GM18499 (cell line): ENCODE measurements around the gene AMHR2.
A peak's percentile ranks its signal among the peaks of the same experiment; 100 is the strongest.

Experiments
- ATAC-seq: cut with Tn5 transposase; IDR thresholded peaks from one replicate; pipeline ENCODE4 v1.9.1; 2021; ENCODE audit warnings: moderate number of reproducible peaks; ENCODE audit not compliant: insufficient read depth, unreplicated experiment

Gene AMHR2

GRCh38 chr12:53451661-53452158, 28.1 kb downstream of the AMHR2 start, which contains the start of gene PCBP2:
TSS of gene PCBP2 (plus strand) at chr12:53452102. CDS start at chr12:53454801, 2,699 bp downstream.
- ATAC-seq, result peak; percentile 94

- ATAC-seq, result no peak
Observed at GRCh38 chr12:53452159-53453077, 28.8 kb downstream of the AMHR2 start.

DNA sequence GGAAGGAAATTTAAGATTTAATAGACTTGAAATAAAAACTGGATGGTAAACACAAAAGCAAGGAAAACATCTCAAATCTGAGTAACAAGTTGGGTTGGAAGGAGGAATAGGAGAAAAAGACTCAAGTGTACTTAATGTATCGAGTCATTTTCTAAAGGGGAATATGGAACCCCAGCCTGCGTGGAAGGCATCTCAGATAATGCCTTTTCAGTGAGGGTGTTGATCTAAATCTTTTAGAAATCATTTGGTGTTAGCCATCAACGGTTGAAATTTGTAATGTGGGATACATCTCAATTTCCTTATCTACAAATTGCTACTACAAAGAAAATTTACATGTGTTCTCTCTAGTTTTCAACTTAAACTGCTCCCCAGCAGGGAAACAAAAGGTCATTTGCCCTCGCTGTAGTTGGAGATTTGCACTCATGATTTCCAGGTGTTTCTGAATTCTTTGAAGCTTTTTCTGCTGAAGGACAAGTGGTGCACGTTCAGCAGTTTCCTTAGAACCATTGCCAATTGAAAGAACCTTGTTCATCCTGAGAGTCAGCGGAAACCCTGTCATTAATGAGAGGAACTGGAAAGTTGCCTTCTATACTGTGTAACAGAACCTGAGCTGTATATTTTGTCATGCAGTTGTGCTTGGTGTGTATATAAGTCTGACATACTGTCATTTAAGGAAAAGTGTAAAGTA, 30.4 kb downstream of the AMHR2 start:
- no peak for ATAC-seq

GRCh38 chr12:53454707-53455106, 31.1 kb downstream of the AMHR2 start:
- no peak for ATAC-seq

- no peak for ATAC-seq
Observed at GRCh38 chr12:53456654-53457366, 33.2 kb downstream of the AMHR2 start.

- no peak for ATAC-seq
Observed at GRCh38 chr12:53459097-53459496, 35.4 kb downstream of the AMHR2 start.

DNA sequence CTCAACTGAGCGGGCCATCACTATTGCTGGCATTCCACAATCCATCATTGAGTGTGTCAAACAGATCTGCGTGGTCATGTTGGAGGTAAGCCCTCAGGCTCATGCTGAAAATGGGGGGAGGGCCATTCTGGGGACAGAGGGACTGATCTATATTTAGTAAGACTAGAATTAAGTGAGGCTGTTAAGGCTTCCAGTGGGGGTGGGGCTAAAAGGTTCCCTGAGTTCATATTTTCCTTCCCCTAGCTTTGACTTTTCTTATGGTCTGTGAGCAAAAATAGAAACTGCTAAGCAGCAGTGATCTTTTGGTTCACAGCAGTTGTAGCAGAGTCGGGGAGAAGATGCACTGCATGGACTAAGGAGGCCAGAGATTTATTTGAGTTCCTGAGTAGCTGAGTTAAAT, 37.4 kb downstream of the AMHR2 start:
- ATAC-seq, result no peak

- ATAC-seq, result no peak
Observed at GRCh38 chr12:53461591-53461990, 37.9 kb downstream of the AMHR2 start.

- ATAC-seq, result no peak
Observed at GRCh38 chr12:53462935-53463334, 39.3 kb downstream of the AMHR2 start.

DNA sequence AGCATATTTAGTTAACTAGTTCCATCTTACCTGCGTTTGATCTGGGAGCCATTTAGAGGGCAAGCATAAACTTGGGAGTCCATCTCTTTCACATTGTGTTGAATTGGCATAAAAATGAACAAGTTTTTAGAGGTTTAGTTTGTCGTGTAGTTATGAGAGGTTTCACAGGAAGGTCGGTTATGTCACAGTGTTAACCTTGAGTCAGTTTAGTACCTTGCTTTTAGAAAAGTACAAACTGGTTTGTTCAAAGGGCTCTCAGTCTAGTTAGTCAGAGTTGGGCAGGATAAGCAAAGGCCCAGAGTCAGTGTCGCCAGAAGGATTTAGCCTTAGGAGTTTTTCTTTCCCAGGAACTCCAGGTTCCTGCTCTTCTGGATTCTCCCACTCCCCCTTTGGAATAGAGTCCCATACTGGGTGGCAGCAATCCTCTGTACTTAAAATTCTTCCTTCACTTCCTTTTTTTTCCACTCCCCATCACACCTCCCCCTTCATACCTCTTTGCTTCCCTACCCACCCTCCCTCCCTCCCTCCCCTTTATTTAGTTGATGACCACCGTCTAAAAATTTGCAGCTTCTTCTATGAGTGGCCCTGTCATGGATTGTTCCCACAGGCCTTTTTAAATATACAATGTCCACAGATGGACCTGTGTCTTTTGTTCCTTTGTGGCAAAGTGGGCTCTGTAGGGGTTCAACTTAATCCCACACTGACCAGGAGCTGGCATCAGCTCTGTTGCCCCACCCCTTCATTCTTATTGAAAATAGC, 40.3 kb downstream of the AMHR2 start:
- no peak for ATAC-seq

DNA sequence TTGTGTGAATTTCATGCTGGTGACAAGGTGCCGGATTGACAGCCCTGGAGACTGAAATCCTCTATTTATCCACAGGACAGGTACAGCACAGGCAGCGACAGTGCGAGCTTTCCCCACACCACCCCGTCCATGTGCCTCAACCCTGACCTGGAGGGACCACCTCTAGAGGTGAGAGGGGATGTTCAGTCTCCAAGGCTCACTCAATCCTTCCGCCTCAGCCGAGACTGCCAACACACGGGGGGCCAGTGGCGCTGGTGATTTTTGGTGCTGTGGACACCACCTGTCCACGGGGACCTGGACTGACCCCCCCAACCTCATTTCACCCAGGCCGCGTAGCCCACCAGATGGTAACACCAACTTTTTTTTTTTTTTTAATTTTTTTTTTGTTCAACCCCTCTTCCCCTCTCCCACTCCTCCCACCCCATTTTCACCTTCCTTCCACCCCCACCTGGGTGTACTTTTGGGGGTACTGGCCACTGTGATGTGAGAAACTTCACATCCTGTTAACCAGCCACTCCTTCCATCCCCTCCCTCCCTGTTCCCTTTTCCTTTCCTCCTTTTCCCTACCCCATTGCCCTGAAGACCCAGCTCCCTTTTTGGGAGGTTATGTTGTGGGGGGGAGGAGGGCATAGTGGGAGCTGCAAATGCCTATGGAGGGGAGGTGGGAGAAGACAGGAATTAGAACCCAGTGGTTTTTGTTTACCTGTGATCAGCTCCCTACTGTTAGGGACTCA, 41.2 kb downstream of the AMHR2 start:
- ATAC-seq, result no peak

- ATAC-seq, result no peak
Observed at GRCh38 chr12:53465679-53466078, 42.0 kb downstream of the AMHR2 start.

GRCh38 chr12:53466640-53467039, 43.0 kb downstream of the AMHR2 start:
- ATAC-seq, result no peak

- ATAC-seq, result no peak
Observed at GRCh38 chr12:53467082-53467481, 43.4 kb downstream of the AMHR2 start.

GRCh38 chr12:53467880-53468279, 44.2 kb downstream of the AMHR2 start:
- no peak for ATAC-seq

DNA sequence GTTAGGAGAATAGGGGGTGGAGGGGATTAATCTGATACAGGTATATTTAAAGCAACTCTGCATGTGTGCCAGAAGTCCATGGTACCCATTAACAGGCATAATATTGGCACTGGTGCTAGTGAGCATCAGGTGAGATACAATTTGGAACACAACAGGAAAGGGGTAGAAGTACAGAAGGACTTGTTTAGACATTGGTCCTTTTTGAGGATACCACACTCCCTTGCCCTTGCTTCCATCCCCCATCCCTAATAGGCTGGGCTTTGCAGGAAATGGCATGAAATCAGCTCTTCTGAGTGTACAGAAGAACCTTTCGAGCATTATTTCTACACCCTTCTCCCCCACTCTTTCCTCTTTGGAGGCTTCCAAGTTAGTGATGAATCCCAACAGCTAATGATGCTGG, 44.6 kb downstream of the AMHR2 start:
- ATAC-seq, result no peak

DNA sequence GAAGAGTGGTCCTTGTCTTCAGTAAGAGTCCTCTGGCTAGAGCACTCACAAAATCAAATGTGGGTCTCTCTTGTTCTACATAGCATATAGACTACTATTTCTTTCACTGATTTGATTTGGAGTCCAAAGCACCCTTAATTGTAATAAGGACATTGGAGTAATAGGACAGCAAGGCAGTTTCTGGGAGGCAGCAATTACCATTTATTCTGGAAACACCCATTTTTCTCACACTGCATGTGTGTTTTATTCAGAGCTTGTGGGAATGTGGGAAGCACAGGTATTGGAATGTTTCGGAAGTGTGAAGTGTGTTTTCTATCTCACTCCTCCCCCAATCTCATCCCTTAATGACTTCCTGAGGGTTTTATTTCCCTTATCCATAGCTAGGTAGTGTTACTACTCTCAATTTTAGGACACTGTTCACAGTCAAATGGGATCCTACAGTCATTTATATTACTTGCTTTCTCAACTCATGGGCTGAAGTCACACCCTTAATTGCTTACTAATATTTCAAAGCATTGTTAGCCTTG, 48.5 kb downstream of the AMHR2 start:
- ATAC-seq, result no peak

DNA sequence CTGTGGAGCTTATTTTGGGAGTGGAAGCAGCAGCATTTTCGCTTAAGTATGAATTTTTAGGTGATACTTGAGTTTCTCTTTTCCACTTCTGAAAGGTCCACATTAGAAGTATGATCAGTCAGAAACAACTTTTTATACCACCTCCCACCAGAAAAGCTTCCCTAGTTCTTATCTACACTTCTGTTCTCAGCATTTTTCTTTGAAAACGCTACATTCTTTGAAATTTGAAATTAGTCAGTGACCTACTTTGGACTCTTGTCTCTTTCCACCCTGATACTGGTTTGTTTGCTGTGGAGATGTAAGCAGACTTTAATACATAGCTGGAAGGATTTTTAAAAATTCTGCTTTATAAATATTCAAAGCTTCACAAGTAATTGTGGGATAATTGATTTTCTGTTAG, 50.4 kb downstream of the AMHR2 start:
- ATAC-seq, result no peak

DNA sequence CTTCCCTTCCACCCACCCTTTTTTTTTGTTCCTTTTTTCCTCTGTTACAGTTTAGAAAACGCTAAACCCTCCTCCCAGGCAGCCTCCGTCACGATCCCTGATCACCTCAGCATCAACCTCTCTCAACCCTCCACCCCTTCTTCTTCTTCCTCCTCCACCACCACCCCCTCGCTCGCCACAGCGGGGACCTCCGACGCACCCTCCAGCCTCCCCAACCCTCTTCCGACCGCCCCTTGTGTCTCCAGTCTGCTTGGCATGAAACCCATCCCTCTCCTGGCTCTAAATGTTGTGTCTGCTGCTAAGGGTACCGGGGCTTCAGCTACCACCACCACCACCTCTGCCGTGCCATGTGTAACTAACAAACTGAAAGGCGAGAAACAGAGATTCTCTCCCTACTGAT, 51.2 kb downstream of the AMHR2 start:
- no peak for ATAC-seq
